Pancreas (tissue), 10 donors: ENCODE results near the gene F2. TPM values are rescaled to one million over a fixed set of nuclear protein-coding genes. Genes with fewer than 3 reads are reported as not detected.
"Not testable (repeated sequence)": the region's sequence is repeated elsewhere in the genome, so short reads cannot be mapped to it uniquely, and the experiment has no call there.

Experiments
- ATAC-seq, 4 donors: fragments of 200-7000 bp; cut with Tn5 transposase; one replicate each; pipeline versions ENCODE4 v1.8.0 to v1.9.1; 2020; ENCODE audit warnings: mild to moderate bottlenecking in 4 of 4, moderate library complexity in 4 of 4
- DNase-seq, 6 donors: peaks; one replicate each; pipeline ENCODE4 v3.0.0-alpha.2; 2020
- FAIRE-seq: peaks from 2 replicates; lab custom pipeline; 2012; peaks lifted over from hg19 to GRCh38; lab: Jason Lieb, UNC
- H3K27ac ChIP-seq, 4 donors: fragments of 200-600 bp; sonication (generic); 1 replicate in 3 of 4; 2 replicates in 1 of 4; pipeline versions ENCODE4 v1.5.0 to v1.8.0; 2020
- H3K27me3 ChIP-seq, 4 donors: fragments of 200-600 bp; one replicate each; pipeline ENCODE4 v1.8.0; 2021
- H3K36me3 ChIP-seq, 3 donors: fragments of 200-600 bp; sonication (generic) in 1 of 3; one replicate each; pipeline versions ENCODE4 v1.5.0 to v1.8.0; 2020 to 2021
- H3K4me1 ChIP-seq, 3 donors: fragments of 200-600 bp; one replicate each; pipeline ENCODE4 v1.8.0; 2021
- H3K4me3 ChIP-seq, 4 donors: fragments of 200-600 bp; sonication (generic) in 2 of 4; one replicate each; pipeline versions ENCODE4 v1.5.0 to v1.8.0; 2020 to 2021
- H3K9me3 ChIP-seq, 4 donors: fragments of 200-600 bp; one replicate each; pipeline ENCODE4 v1.8.0; 2021
- WGBS, 2 donors: extraction: QIAGEN DNeasy Blood & Tissue Kit; methylation state at CpG; one replicate each; pipeline ENCODE4 v1.1.7; 2013; 5-methylcytosine and 5-hydroxymethylcytosine counted together
- intact Hi-C, 3 donors: fragments of 100-400 bp; cut with DNase I; formaldehyde crosslinking; loops; one replicate each; pipeline versions ENCODE4 v1.11.1 to v1.14.2; 2022
- polyA plus RNA-seq, 2 donors: library from polyadenylated mRNA; stranded (reverse); fragments of 200-250 nt; gene quantifications; one replicate each; pipeline ENCODE4 v1.2.3, GENCODE V29; 2013
- total RNA-seq, 6 donors: library from RNA; stranded (reverse); fragmentation: NEBNext Ultra II Directional in 4 of 6; extraction: Animal tissue kit (Norgen Biotek cat#: 25700) in 4 of 6; gene quantifications; one replicate each; pipeline versions ENCODE4 v1.2.1 to v1.2.4, GENCODE V29; 2021 to 2023
- TF ChIP-seq, protein P1 (sequence below), 4 donors: fragments of 200-600 bp; sonication (generic) in 3 of 4; IDR thresholded peaks; one replicate each; pipeline versions ENCODE4 v1.5.0 to v1.8.0; 2021; ENCODE audit warnings: antibody characterized with exemption in 4 of 4
- donor health status: healthy with polysubstance abuse.
- donor health status: DM: no; HTN: no; CAD: no; lungs with moderate emphysema.
- donor health status: DM: no; HTN: no; CAD: no.
- donor health status: control.
- donor health status: control.
- donor health status: Bipolar disorder and iron deficiency.
- donor health status: DM: yes; HTN: yes; CAD: no.
- donor health status: DM: no; HTN: no; CAD: no.
- donor health status: DM: no; HTN: no; CAD: no.
- donor health status: DM: yes; HTN: yes; CAD: no.

The F2 gene
- under 1 TPM in 2 of 6 donors, not detected in 4; 0.16 to 0.76 TPM for total RNA-seq
- under 1 TPM; 0.08 to 0.19 TPM for polyA plus RNA-seq

DNA sequence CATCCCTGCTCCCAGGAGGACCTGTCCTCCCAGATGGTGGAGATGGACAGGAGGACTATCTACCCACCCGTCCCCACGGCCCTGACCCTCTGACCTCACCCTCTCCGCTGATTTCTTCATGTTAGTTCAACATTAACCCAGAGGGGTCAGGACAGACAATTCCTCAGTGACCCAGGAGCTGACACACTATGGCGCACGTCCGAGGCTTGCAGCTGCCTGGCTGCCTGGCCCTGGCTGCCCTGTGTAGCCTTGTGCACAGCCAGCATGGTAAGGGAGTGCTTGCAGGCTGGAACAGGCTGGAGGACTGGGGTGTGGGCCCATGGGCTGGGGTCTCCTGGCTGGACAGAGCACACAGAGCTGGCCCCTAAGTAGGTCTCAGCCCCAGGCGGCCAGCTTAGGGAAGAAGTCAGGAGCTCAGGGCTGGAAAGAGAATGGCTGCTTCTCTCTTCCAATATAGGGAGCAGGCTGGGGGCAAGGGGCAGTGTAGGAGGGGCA is at the start of gene F2:
Gene F2, plus strand, starts transcription at position 166 of the 495 bp plus-strand sequence. Its CDS starts 23 bp downstream, at position 189.
- Histone ChIP-seq H3K27me3 (no peaks in the 10 kb centered on the region), H3K4me1 (peaks cover 0 to 5% (median 0%) of the 10 kb centered on the region in 3 donors), H3K36me3 (no peaks in the 10 kb centered on the region), H3K9me3 (no peaks in the 10 kb centered on the region), H3K27ac (no peak within 1 kb of the TSS), H3K4me3 (no peak within 1 kb of the TSS)
- 62 to 63% methylated on average over 7 of the region's 7 CpGs for WGBS, 2 donors
- intact Hi-C loops: no loop called here
- DNase-seq: no peak
- TF ChIP-seq, protein P1, sequence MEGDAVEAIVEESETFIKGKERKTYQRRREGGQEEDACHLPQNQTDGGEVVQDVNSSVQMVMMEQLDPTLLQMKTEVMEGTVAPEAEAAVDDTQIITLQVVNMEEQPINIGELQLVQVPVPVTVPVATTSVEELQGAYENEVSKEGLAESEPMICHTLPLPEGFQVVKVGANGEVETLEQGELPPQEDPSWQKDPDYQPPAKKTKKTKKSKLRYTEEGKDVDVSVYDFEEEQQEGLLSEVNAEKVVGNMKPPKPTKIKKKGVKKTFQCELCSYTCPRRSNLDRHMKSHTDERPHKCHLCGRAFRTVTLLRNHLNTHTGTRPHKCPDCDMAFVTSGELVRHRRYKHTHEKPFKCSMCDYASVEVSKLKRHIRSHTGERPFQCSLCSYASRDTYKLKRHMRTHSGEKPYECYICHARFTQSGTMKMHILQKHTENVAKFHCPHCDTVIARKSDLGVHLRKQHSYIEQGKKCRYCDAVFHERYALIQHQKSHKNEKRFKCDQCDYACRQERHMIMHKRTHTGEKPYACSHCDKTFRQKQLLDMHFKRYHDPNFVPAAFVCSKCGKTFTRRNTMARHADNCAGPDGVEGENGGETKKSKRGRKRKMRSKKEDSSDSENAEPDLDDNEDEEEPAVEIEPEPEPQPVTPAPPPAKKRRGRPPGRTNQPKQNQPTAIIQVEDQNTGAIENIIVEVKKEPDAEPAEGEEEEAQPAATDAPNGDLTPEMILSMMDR (IDR thresholded peaks at IDR 0.05): no peak
- no peak for FAIRE-seq
- ATAC-seq: no peak

GRCh38 chr11:46669711-46670139 is 49.3 kb upstream of the F2 start:
- Histone ChIP-seq H3K4me3 (no peak overlapping the region), H3K27ac (no peak overlapping the region), H3K27me3 (no peaks in the 10 kb centered on the region), H3K9me3 (no peaks in the 10 kb centered on the region), H3K4me1 (peaks cover 4 to 13% (median 12%) of the 10 kb centered on the region in 3 donors), H3K36me3 (peaks cover 4 to 70% (median 22%) of the 10 kb centered on the region in 3 donors)
- FAIRE-seq (no peak), DNase-seq (no peak), ATAC-seq (no peak)
- TF ChIP-seq, protein P1 (IDR thresholded peaks at IDR 0.05): no peak
- WGBS, 2 donors: 76 to 78% methylated on average over 3 of the region's 3 CpGs
- intact Hi-C loops: no loop called here

- H3K9me3 ChIP-seq, H3K27ac ChIP-seq, H3K4me3 ChIP-seq, FAIRE-seq, ATAC-seq, intact Hi-C loops, H3K27me3 ChIP-seq: not testable (repeated sequence)
- peaks cover 12 to 21% (median 20%) of the 10 kb centered on the region in 3 donors for H3K4me1 ChIP-seq
- peak in 1 of 6 donors; percentile 6 for DNase-seq
- H3K36me3 ChIP-seq: peaks cover 4 to 63% (median 22%) of the 10 kb centered on the region in 3 donors
- WGBS, 2 donors: 91 to 100% methylated on average over 3 of the region's 3 CpGs
Measured at GRCh38 chr11:46670521-46670920, 48.5 kb upstream of the F2 start.

DNA sequence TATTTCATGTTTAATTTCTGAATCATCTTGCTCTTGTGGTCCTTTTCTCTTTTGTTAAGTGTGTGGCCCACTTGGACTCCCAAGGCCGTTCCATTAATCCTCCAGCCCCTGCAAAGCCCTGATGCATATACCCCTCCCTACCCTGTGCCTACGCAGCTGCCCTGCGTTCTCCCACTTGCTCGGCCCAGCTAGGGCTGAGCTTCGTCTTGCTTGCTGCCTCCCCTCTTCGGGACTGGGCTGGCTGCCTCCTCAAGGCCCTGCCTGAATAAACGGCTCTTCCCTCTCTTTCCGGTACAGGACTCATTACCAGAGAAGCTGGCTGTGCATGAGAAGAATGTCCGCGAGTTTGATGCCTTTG is 47.1 kb upstream of the F2 start:
- 92 to 94% methylated on average over 10 of the region's 10 CpGs for WGBS, 2 donors
- peaks cover 13 to 30% (median 27%) of the 10 kb centered on the region in 3 donors for H3K4me1 ChIP-seq
- FAIRE-seq (no peak), DNase-seq (peak in 1 of 6 donors; percentile 36), ATAC-seq (no peak)
- intact Hi-C loops: no loop called here
- peaks cover 4 to 50% (median 22%) of the 10 kb centered on the region in 3 donors for H3K36me3 ChIP-seq
- H3K27me3 ChIP-seq: no peaks in the 10 kb centered on the region
- no peak overlapping the region for H3K4me3 ChIP-seq
- H3K27ac ChIP-seq: peak overlapping the region in 1 of 4 donors; percentile 3
- TF ChIP-seq, protein P1 (IDR thresholded peaks at IDR 0.05): no peak
- H3K9me3 ChIP-seq: no peaks in the 10 kb centered on the region

DNA sequence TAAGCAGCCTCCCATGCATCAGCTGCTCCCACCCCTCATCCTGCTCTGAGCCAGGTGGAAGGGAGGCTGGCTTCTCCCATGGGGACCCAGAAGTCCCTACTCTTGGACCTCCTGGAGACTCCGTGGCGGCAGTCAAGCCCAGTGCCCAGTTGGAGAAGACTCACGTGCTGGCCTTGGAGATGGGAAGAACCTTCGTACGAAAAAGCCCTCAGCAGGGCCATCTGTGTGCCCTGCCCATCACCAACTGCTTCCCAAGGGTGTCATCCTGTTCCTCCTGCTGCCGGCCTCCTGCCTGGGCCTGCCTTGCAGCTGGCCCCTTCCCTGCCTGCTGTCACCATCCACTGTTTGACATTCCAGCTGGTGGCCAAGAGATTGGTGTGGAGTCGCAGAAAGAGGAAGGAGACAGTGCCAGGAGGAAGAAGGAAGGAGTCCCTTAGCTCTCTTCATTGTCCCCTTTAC is 46.6 kb upstream of the F2 start:
- Histone ChIP-seq H3K4me1 (peaks cover 13 to 30% (median 27%) of the 10 kb centered on the region in 3 donors), H3K27me3 (no peaks in the 10 kb centered on the region), H3K36me3 (peaks cover 4 to 46% (median 22%) of the 10 kb centered on the region in 3 donors), H3K4me3 (no peak overlapping the region), H3K9me3 (no peaks in the 10 kb centered on the region), H3K27ac (peak overlapping the region in 2 of 4 donors; percentile 13 to 87)
- WGBS, 2 donors: 83 to 88% methylated on average over 6 of the region's 7 CpGs
- TF ChIP-seq, protein P1 (IDR thresholded peaks at IDR 0.05): no peak
- intact Hi-C loops: no loop called here
- ATAC-seq (no peak), FAIRE-seq (no peak), DNase-seq (peak in 1 of 6 donors; percentile 38)
